HCT116 (cell line): ENCODE measurements around the gene RCAN2.

Experiments
- EZH2 ChIP-seq: fragments of 200-600 bp; sonication (generic); IDR thresholded peaks from 2 replicates; pipeline ENCODE4 v1.6.1; 2017; ENCODE audit warnings: antibody characterized with exemption, mixed run types
- FOSL1 ChIP-seq: IDR thresholded peaks from 2 replicates; pipeline ENCODE4 v1.6.1; 2012; ENCODE audit warnings: low read depth
- POLR2A ChIP-seq: IDR thresholded peaks from 2 replicates; pipeline ENCODE4 v1.7.0; 2011; ENCODE audit warnings: borderline replicate concordance; ENCODE audit not compliant: insufficient read depth, insufficient read length; ENCODE audit errors: extremely low read depth
- POLR2AphosphoS5 ChIP-seq: IDR thresholded peaks from 2 replicates; pipeline ENCODE4 v1.6.1; 2011; ENCODE audit warnings: mild to moderate bottlenecking, low read depth, low read length, moderate library complexity
- REST ChIP-seq: IDR thresholded peaks from 2 replicates; pipeline ENCODE4 v1.6.1; 2012; ENCODE audit warnings: low read depth
- SIN3A ChIP-seq: IDR thresholded peaks from 2 replicates; pipeline ENCODE4 v1.6.1; 2012; ENCODE audit warnings: low read depth
- SP1 ChIP-seq: IDR thresholded peaks from 2 replicates; pipeline ENCODE4 v1.6.1; 2012; ENCODE audit warnings: low read depth
- ZNF274 ChIP-seq: fragments of 200-500 bp; sonication (Bioruptor generic); IDR thresholded peaks from 2 replicates; pipeline ENCODE4 v1.6.1; 2014; ENCODE audit warnings: mild to moderate bottlenecking, low read depth, low read length, inconsistent platforms
- TF ChIP-seq, protein P1 (sequence below), 3 experiments: fragments of 200-600 bp in 1 of 3; sonication (generic) in 1 of 3; IDR thresholded peaks in 2 of 3; conservative IDR thresholded peaks in 1 of 3; 2 replicates each; pipeline ENCODE4 v1.5.1; 2012 to 2017; ENCODE audit warnings: low read depth in 2 of 3, low read length in 2 of 3, antibody characterized with exemption in 1 of 3, borderline replicate concordance in 1 of 3, control low read depth in 1 of 3, mild to moderate bottlenecking in 1 of 3, mixed read lengths in 1 of 3, mixed run types in 1 of 3, moderate library complexity in 1 of 3; ENCODE audit not compliant: insufficient read depth in 1 of 3

GRCh38 chr6:46312654-46313053, 178.6 kb downstream of the RCAN2 start:
- TF ChIP-seq EZH2 (no peak), REST (no peak), POLR2AphosphoS5 (no peak), SP1 (no peak), FOSL1 (no peak), ZNF274 (no peak), SIN3A (no peak), POLR2A (no peak)
- TF ChIP-seq, protein P1, sequence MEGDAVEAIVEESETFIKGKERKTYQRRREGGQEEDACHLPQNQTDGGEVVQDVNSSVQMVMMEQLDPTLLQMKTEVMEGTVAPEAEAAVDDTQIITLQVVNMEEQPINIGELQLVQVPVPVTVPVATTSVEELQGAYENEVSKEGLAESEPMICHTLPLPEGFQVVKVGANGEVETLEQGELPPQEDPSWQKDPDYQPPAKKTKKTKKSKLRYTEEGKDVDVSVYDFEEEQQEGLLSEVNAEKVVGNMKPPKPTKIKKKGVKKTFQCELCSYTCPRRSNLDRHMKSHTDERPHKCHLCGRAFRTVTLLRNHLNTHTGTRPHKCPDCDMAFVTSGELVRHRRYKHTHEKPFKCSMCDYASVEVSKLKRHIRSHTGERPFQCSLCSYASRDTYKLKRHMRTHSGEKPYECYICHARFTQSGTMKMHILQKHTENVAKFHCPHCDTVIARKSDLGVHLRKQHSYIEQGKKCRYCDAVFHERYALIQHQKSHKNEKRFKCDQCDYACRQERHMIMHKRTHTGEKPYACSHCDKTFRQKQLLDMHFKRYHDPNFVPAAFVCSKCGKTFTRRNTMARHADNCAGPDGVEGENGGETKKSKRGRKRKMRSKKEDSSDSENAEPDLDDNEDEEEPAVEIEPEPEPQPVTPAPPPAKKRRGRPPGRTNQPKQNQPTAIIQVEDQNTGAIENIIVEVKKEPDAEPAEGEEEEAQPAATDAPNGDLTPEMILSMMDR (IDR thresholded peaks at IDR 0.05 in 2 of 3, conservative IDR thresholded peaks at IDR 0.05 in 1 of 3; ENCODE audit: borderline replicate concordance in 1 of 3, insufficient read depth in 1 of 3, low read depth in 2 of 3, low read length in 2 of 3): no peak
